Thoracic aorta (tissue), 2 donors: Measurements from ENCODE around the gene NEURL1. TPM values are rescaled to one million over a fixed set of nuclear protein-coding genes. Genes with fewer than 3 reads are reported as not detected.

Experiments
- ATAC-seq: fragments of 150-250 bp; one replicate; pipeline ENCODE4 v1.8.0; 2017; ENCODE audit warnings: low read depth; ENCODE audit not compliant: insufficient number of reproducible peaks, low FRiP score
- DNase-seq: peaks from one replicate; pipeline ENCODE4 v3.0.0-alpha.2; 2020; ENCODE audit warnings: low spot score
- H3K27ac ChIP-seq, 2 donors: fragments of 200-600 bp; sonication (generic); 1 replicate in 1 of 2; 2 replicates in 1 of 2; pipeline ENCODE4 v1.5.1; 2016; ENCODE audit warnings: mild to moderate bottlenecking in 2 of 2, moderate library complexity in 2 of 2
- H3K27me3 ChIP-seq: fragments of 200-600 bp; sonication (generic); replicated peaks from 2 replicates; pipeline ENCODE4 v1.6.0; 2016; ENCODE audit warnings: mild to moderate bottlenecking; ENCODE audit not compliant: insufficient read depth
- H3K36me3 ChIP-seq: fragments of 200-600 bp; sonication (generic); one replicate; pipeline ENCODE4 v1.5.1; 2016
- H3K4me1 ChIP-seq, 2 donors: fragments of 200-600 bp; sonication (generic); 1 replicate in 1 of 2; 2 replicates in 1 of 2; pipeline versions ENCODE4 v1.5.1 to v1.6.0; 2016; ENCODE audit warnings: low read depth in 2 of 2, mild to moderate bottlenecking in 1 of 2; ENCODE audit not compliant: control insufficient read depth in 1 of 2
- H3K4me3 ChIP-seq: fragments of 200-600 bp; sonication (generic); 2 replicates; pipeline ENCODE4 v1.5.1; 2016; ENCODE audit warnings: mild to moderate bottlenecking
- H3K9me3 ChIP-seq: fragments of 200-600 bp; sonication (generic); 2 replicates; pipeline ENCODE4 v1.5.1; 2016
- CTCF ChIP-seq: fragments of 200-600 bp; sonication (generic); IDR thresholded peaks from one replicate; pipeline ENCODE4 v1.5.1; 2019; ENCODE audit warnings: antibody characterized with exemption
- total RNA-seq, 2 donors: library from RNA; depleted of rRNA; stranded (reverse); fragments of >200 nt; gene quantifications; one replicate each; pipeline versions ENCODE4 v1.1.0 to v1.2.3, GENCODE V29; 2016

Gene NEURL1
- total RNA-seq, 2 donors from 2014 or later, result 0.28 TPM; not detected in 1

GRCh38 chr10:103590060-103590459 lies 96.6 kb downstream of the NEURL1 start:
- no peaks in the 10 kb centered on the region for H3K9me3 ChIP-seq
- no peaks in the 10 kb centered on the region for H3K36me3 ChIP-seq
- no peak for TF ChIP-seq CTCF
- H3K27ac ChIP-seq, result no peak overlapping the region
- no peak for ATAC-seq
- no peaks in the 10 kb centered on the region for H3K27me3 ChIP-seq
- H3K4me1 ChIP-seq, result no peaks in the 10 kb centered on the region
- no peak overlapping the region for H3K4me3 ChIP-seq
- no peak for DNase-seq

- ATAC-seq (no peak), DNase-seq (no peak)
- H3K27ac ChIP-seq, result no peak overlapping the region
- TF ChIP-seq CTCF, result no peak
- no peak overlapping the region for H3K4me3 ChIP-seq
- H3K9me3 ChIP-seq, result no peaks in the 10 kb centered on the region
- no peaks in the 10 kb centered on the region for H3K4me1 ChIP-seq
- no peaks in the 10 kb centered on the region for H3K36me3 ChIP-seq
- H3K27me3 ChIP-seq, result no peaks in the 10 kb centered on the region
These were observed 97.3 kb downstream of the NEURL1 start for GRCh38 chr10:103590744-103591291.

DNA sequence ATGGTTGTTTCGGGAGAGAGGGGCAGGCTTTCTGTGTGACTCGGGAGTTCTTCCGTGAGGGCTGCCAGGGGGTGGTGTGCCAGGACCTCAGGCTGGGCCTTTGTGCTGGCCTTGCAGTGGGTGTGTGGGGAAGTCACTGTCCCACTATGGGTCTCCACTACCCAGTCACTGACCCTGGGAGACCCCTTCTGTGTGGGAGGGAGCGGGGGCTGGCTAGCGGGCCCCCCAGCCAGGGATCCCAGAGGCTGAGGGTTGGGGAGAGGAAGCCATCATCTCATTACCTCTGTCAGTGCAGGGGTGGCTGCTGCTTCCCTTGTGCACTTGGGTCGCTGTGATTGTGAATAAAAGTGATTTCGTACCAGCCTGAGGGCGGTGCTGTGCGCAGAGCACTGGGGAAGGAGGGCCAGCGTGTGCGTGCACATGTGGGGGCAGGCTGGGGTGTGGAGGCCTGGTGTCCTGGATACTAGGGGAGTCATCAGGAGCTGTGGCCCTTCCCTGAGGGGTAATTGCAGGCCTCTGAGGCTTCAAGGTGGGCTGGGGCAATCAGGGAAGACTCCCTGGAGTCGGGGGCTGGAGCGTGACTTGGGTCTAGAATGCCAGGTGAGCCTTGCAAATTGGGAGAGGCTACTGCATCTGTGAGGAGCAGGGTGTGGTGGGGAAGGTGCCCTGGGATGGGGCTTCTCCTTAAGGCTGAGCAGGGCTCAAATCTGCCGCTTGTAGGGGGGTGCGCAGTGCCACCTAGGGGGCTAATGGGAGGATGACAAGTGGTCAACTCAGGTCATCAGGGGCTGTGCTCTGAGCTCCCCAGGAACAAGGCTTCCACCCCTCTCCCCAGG lies 98.9 kb downstream of the NEURL1 start:
- ATAC-seq (no peak), DNase-seq (no peak)
- peak; percentile 35 for TF ChIP-seq CTCF
- Histone ChIP-seq H3K36me3 (no peaks in the 10 kb centered on the region), H3K4me1 (peaks cover 0 to 10% of the 10 kb centered on the region in 2 donors), H3K27me3 (no peaks in the 10 kb centered on the region), H3K9me3 (no peaks in the 10 kb centered on the region), H3K4me3 (no peak overlapping the region), H3K27ac (no peak overlapping the region)

DNA sequence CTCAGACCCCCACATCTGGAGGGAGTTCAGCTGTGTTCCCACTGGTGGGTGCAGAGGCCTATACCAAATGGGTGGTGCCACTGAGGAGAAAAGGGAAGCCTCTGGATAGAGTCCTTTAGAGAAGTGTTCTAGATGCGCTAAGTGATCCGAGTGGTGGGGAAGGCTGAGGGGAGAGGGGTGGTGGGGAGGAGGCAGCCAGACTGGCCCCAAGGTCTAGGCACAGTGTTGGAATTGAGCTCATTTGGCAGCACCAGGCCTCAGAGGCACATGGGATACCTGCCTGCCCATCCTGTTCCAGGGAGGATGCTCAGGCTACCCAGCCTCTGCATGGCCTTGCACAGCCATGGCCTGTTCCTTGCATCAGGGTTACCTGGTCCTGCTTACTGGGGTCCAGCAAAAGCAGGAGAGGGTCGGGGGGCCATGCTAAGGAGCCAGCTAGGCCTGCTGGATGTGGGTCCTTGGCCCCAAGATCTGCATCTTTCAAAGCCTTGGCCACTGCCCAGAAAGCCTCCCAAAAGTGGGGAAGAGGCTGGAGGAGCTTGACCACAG lies 99.6 kb downstream of the NEURL1 start:
- Histone ChIP-seq H3K36me3 (no peaks in the 10 kb centered on the region), H3K27me3 (no peaks in the 10 kb centered on the region), H3K4me1 (peaks cover 0 to 10% of the 10 kb centered on the region in 2 donors), H3K27ac (no peak overlapping the region), H3K9me3 (no peaks in the 10 kb centered on the region), H3K4me3 (no peak overlapping the region)
- no peak for DNase-seq
- ATAC-seq, result no peak
- TF ChIP-seq CTCF, result no peak

- Histone ChIP-seq H3K27me3 (no peaks in the 10 kb centered on the region), H3K27ac (no peak overlapping the region), H3K4me1 (peaks cover 9 to 34% of the 10 kb centered on the region in 2 donors), H3K9me3 (no peaks in the 10 kb centered on the region), H3K36me3 (no peaks in the 10 kb centered on the region), H3K4me3 (no peak overlapping the region)
- no peak for DNase-seq
- no peak for ATAC-seq
- no peak for TF ChIP-seq CTCF
These were observed 102.6 kb downstream of the NEURL1 start for GRCh38 chr10:103595933-103596726.
